ENCODE results near the gene FMR1NB. TPM values are rescaled to one million over a fixed set of nuclear protein-coding genes. Genes with fewer than 3 reads are reported as not detected.
A peak's percentile ranks its signal among the peaks of the same experiment; 100 is the strongest.

Gene FMR1NB
- total RNA-seq, 1 experiment from 2014 or later = not detected

DNA sequence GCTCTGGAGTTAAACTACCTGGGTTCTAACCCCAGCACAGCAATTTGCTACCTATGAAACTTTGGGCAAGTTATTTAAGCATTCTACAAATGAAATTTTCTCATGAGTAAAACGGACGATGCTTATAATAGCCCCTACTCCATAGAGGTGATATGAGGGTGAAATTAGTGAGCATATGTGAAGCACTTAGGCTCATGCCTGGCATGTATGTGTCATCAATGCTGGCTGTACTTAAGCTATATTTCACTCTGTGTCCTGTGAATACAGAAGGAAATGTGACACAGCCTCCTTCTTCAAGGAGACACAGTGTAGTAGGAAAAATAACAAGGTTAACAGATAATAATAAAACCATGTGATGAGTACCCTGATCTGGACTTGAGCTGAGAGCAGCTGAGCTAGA lies 20.4 kb upstream of the FMR1NB start:
- no TSS peak for BruUV-seq (replicated peaks)
- no peaks in the 10 kb centered on the region for H3K4me1 ChIP-seq (ENCODE audit: insufficient read depth, low read length)

DNA sequence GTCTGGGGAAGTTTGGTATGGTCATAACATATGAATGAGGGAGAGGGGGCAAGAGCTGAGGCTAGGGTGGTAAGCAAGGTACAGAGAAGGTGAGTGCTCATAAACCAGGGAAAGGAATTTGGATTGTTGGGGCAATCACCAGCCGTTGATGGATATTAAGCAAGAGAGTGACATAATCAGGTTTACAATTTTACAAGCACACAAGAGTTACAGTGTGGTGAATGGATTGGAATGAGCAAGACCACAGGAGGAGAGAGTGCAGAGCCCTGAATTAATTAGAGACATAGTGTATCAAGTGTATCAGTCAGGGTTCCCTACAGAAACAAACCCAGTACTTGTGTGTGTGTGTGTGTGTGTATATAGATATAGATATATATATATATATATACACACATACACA lies 18.7 kb upstream of the FMR1NB start:
- Histone ChIP-seq H4K20me1 (ENCODE audit: low read length) (no peaks in the 10 kb centered on the region), H2AFZ (ENCODE audit: low read length) (no peak overlapping the region), H3K4me1 (ENCODE audit: insufficient read depth, low read length) (no peaks in the 10 kb centered on the region), H3K4me3 (ENCODE audit: low read length) (no peak overlapping the region), H3K79me2 (ENCODE audit: low read length) (no peaks in the 10 kb centered on the region), H3K27ac (ENCODE audit: low read length) (no peak overlapping the region), H3K9ac (ENCODE audit: low read length) (no peak overlapping the region), H3F3A (ENCODE audit: low read length, unreplicated experiment) (no peaks in the 10 kb centered on the region), H3K36me3 (ENCODE audit: low read depth, low read length) (no peaks in the 10 kb centered on the region), H3K9me2 (replicated peaks; ENCODE audit: low read length) (no peaks in the 10 kb centered on the region), H3K27me3 (ENCODE audit: low read length) (no peaks in the 10 kb centered on the region), H3K9me3 (ENCODE audit: low read length) (no peaks in the 10 kb centered on the region), H3K4me2 (ENCODE audit: low read length) (no peak overlapping the region)
- DNase-seq (no peak), ATAC-seq (no peak)
- POLR2A ChIA-PET (ENCODE audit: unreplicated experiment) = no interaction called here
- CTCF ChIA-PET = no interaction called here
- TF ChIP-seq EZH2 (IDR thresholded peaks at IDR 0.05; ENCODE audit: low read length, unreplicated experiment) (no peak), EZH2phosphoT487 (IDR thresholded peaks at IDR 0.05; ENCODE audit: borderline replicate concordance, low read length) (no peak)
- TF ChIP-seq, protein P1, sequence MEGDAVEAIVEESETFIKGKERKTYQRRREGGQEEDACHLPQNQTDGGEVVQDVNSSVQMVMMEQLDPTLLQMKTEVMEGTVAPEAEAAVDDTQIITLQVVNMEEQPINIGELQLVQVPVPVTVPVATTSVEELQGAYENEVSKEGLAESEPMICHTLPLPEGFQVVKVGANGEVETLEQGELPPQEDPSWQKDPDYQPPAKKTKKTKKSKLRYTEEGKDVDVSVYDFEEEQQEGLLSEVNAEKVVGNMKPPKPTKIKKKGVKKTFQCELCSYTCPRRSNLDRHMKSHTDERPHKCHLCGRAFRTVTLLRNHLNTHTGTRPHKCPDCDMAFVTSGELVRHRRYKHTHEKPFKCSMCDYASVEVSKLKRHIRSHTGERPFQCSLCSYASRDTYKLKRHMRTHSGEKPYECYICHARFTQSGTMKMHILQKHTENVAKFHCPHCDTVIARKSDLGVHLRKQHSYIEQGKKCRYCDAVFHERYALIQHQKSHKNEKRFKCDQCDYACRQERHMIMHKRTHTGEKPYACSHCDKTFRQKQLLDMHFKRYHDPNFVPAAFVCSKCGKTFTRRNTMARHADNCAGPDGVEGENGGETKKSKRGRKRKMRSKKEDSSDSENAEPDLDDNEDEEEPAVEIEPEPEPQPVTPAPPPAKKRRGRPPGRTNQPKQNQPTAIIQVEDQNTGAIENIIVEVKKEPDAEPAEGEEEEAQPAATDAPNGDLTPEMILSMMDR (conservative IDR thresholded peaks at IDR 0.05; ENCODE audit: low read depth, low read length) = no peak
- no TSS peak for BruUV-seq (replicated peaks)
- intact Hi-C loops (cut with micrococcal nuclease) = no loop called here

More for the DNA sequence above, 20.4 kb upstream of the FMR1NB start:
- no peaks in the 10 kb centered on the region for H3K9me2 ChIP-seq (replicated peaks; ENCODE audit: low read length)
- no peak overlapping the region for H3K27ac ChIP-seq (ENCODE audit: low read length)
- TF ChIP-seq EZH2 (IDR thresholded peaks at IDR 0.05; ENCODE audit: low read length, unreplicated experiment) = no peak
- no peak for TF ChIP-seq EZH2phosphoT487 (IDR thresholded peaks at IDR 0.05; ENCODE audit: borderline replicate concordance, low read length)
- TF ChIP-seq, protein P1 (conservative IDR thresholded peaks at IDR 0.05; ENCODE audit: low read depth, low read length) = no peak
- DNase-seq (no peak), ATAC-seq (no peak)
- no peaks in the 10 kb centered on the region for H3K36me3 ChIP-seq (ENCODE audit: low read depth, low read length)
- H3K27me3 ChIP-seq (ENCODE audit: low read length) = no peaks in the 10 kb centered on the region
- no peaks in the 10 kb centered on the region for H4K20me1 ChIP-seq (ENCODE audit: low read length)
- no peak overlapping the region for H3K4me3 ChIP-seq (ENCODE audit: low read length)
- no peak overlapping the region for H2AFZ ChIP-seq (ENCODE audit: low read length)
- no peaks in the 10 kb centered on the region for H3K79me2 ChIP-seq (ENCODE audit: low read length)
- H3K4me2 ChIP-seq (ENCODE audit: low read length) = no peak overlapping the region
- ChIA-PET POLR2A (ENCODE audit: unreplicated experiment) (no interaction called here), CTCF (no interaction called here)
- H3K9me3 ChIP-seq (ENCODE audit: low read length) = no peaks in the 10 kb centered on the region
- H3F3A ChIP-seq (ENCODE audit: low read length, unreplicated experiment) = no peaks in the 10 kb centered on the region
- intact Hi-C loops (cut with micrococcal nuclease) = no loop called here
- no peak overlapping the region for H3K9ac ChIP-seq (ENCODE audit: low read length)

GRCh38 chrX:147978931-147979330 lies 2.2 kb upstream of the FMR1NB start:
- H4K20me1 ChIP-seq (ENCODE audit: low read length) = no peaks in the 10 kb centered on the region
- intact Hi-C loops (cut with micrococcal nuclease) = no loop called here
- no peak for ATAC-seq
- no TSS peak for BruUV-seq (replicated peaks)
- ChIA-PET POLR2A (ENCODE audit: unreplicated experiment) (no interaction called here), CTCF (no interaction called here)
- H3K4me1 ChIP-seq (ENCODE audit: insufficient read depth, low read length) = no peaks in the 10 kb centered on the region
- no peaks in the 10 kb centered on the region for H3F3A ChIP-seq (ENCODE audit: low read length, unreplicated experiment)
- no peak overlapping the region for H3K4me3 ChIP-seq (ENCODE audit: low read length)
- no peaks in the 10 kb centered on the region for H3K27me3 ChIP-seq (ENCODE audit: low read length)
- no peak overlapping the region for H3K4me2 ChIP-seq (ENCODE audit: low read length)
- H3K9ac ChIP-seq (ENCODE audit: low read length) = no peak overlapping the region
- no peaks in the 10 kb centered on the region for H3K36me3 ChIP-seq (ENCODE audit: low read depth, low read length)
- no peak overlapping the region for H3K27ac ChIP-seq (ENCODE audit: low read length)
- no peaks in the 10 kb centered on the region for H3K9me2 ChIP-seq (replicated peaks; ENCODE audit: low read length)
- H3K79me2 ChIP-seq (ENCODE audit: low read length) = no peaks in the 10 kb centered on the region
- no peaks in the 10 kb centered on the region for H3K9me3 ChIP-seq (ENCODE audit: low read length)
- no peak overlapping the region for H2AFZ ChIP-seq (ENCODE audit: low read length)
- peak; percentile 21 for DNase-seq
- TF ChIP-seq EZH2 (IDR thresholded peaks at IDR 0.05; ENCODE audit: low read length, unreplicated experiment) = no peak
- TF ChIP-seq, protein P1 (conservative IDR thresholded peaks at IDR 0.05; ENCODE audit: low read depth, low read length) = no peak
- no peak for TF ChIP-seq EZH2phosphoT487 (IDR thresholded peaks at IDR 0.05; ENCODE audit: borderline replicate concordance, low read length)

Measured in PC-3 (cell line).